Ureter (tissue), 1 donor: ENCODE results near the gene IRF4. TPM values are rescaled to one million over a fixed set of nuclear protein-coding genes. Genes with fewer than 3 reads are reported as not detected.
A peak's percentile ranks its signal among the peaks of the same experiment; 100 is the strongest.

ENCODE experiments used
- DNase-seq: peaks from one replicate; pipeline ENCODE4 v3.0.0-alpha.2; 2020; ENCODE audit warnings: low spot score
- total RNA-seq: library from RNA; stranded (reverse); gene quantifications from one replicate; pipeline ENCODE4 v1.2.4, GENCODE V29; 2023
- donor health status: DM: yes; HTN: yes; CAD: no.

Gene IRF4
- total RNA-seq, 1 donor from 2014 or later, result 12.1 TPM

DNA sequence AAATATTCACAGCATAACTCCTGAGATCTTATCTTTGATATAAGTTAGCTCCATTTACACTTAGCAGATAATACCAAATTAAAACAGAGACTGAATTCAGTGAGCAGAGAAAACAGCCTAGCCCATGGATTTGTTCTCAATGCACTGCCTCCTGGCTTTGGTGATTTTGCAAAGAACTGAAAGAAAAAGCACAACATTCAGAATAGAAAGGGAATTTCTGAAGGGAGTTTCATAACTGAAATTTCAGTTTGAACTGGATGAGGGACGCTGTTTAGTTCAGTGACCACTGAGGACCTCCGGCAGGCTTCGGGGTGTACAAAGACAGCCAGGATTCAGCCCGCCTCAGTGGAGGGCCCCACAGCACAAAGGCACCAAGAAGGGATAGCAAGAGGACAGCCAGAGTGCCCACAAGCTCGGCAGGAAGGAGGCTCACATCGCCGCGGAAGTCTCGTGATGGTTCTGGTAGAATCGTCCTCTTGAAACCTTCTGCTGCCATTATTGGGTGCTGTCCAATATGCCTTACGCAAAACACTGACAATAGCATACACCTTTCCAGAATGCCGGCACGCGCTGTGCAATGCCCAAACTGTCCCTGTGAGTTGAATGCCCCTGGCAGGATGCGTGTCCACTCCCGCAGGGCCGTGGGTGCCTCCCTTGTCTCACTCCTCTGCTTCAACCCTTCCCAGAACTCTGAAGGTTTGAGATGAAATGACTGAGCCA is 9.7 kb upstream of the IRF4 start:
- DNase-seq, result no peak

DNA sequence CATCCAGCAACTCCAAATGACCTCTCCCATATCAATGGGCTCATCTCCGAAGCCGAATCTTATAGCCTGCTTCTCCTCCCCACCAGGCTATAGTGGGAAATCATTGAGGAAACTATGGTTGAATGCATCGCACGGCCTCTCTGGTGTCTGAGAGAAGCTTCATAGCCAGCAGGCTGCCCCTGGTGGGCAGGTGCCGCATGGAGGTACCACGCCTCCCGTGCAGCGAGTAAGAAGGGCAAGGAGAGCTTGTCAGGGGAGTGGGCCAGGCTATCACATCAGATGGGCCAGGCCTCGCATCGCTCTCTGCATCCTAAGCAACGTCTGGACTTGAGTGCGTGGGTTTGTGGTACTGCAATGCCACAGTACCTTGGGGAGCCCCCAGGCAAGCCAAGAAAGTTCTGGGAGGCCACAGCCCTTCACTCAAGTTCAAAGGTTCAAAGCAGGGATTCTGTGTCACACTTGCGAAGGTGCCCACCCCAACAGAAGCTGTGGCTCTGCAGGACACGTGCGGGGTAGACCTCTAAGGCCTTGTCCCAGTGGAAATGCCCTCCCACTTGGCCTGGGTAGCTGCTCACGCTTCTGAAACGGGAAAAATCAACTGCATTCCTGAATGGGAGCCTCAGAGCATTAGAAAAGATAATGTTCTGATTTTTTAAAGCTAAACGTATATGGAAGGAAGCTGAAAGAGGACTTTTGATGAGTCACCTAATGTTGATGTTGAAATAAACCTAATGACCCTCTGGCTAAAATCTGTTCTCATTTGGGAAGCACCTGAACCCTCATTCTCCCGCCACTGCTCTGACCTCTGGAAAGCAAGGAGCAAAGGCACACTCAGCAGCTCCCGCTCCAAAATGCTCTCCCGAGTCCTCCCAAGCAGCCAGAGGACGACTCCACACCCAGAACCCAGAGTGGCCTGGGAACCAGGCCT is 8.4 kb upstream of the IRF4 start:
- no peak for DNase-seq

DNA sequence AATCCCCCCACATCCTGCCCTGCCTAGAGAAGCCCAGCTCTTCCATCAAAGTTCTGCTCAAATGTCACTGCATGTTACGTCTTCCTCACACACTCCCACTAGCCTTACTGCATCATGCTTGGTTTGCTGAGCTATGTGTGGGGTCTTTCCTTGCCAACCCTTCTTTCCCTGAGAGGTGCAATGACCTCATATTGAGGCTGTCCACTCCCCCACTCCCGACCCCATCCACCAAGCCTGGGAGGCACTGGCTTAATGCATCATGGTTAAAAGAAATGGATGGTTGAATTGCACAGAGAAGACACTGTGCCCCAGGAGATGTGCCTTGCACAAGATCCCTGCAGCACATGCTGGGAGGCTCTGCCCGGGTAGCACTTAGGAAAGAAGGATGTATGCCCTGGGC is 7.7 kb upstream of the IRF4 start:
- DNase-seq, result no peak

DNA sequence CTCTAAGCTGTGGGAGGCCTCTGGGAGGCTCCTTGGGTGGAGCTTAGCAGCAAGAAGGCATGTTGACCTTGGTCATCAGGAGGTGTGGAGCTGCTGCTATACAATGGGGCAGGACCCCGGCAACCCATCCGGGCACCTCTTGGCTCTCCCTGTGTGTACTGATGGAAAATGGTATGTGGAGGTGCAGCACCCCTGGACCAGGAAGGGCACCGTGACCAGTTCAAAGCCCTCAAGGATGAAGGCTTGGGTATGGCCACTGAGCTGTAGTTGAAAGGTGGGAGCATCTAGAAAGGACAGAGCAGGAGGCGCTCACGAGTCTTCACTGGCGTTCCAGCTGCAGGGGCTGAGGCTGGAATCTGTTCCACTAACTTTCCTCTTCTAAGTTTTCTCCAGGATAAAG is 6.7 kb upstream of the IRF4 start:
- DNase-seq, result no peak

DNA sequence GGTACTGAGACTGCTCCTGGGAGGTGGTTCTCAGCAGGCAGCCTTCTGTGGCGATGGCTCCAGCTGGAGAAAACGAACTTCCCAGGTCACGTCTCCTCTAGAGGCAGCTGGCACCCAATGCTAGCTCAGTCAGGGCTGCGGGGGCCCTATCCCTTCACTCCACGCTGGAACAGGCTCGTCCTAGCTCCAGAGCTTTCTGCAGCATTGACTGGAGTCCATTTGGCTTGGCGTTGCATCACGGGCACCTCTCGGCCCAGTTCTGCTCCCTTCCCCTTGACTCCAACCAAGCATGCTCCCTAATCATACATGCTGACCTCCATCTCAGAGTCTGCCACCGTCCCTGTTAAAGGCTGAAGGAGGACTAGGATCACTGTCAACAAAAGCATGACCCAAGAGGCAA is 5.9 kb upstream of the IRF4 start:
- DNase-seq, result no peak

DNA sequence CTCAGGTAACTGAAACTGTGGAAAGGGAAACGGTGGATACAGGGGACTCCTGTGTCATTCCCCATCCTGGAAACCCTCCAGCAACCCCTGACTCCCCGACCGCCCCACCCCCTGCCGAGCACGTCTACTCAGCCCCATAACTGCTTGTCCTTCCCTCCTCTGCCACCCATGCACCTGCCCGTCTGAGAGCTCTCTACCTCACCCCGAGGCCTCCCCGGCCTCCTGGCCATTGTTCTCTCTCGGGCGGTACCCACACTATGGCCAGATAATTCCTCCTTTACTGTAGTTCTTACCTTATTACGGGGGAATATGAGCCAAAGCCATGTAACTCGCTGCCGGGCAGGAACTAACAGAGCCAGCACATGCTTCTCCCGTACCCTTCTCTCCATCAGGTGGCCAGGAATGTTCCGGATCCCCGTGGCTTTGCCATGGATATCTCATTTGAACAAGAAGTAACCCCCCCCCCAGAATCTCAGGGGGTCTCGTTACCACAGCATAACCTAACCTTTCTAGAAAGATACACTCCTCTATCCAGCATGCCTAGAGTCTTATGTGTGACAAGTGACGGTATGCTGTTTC is 4.8 kb upstream of the IRF4 start:
- DNase-seq, result no peak

DNA sequence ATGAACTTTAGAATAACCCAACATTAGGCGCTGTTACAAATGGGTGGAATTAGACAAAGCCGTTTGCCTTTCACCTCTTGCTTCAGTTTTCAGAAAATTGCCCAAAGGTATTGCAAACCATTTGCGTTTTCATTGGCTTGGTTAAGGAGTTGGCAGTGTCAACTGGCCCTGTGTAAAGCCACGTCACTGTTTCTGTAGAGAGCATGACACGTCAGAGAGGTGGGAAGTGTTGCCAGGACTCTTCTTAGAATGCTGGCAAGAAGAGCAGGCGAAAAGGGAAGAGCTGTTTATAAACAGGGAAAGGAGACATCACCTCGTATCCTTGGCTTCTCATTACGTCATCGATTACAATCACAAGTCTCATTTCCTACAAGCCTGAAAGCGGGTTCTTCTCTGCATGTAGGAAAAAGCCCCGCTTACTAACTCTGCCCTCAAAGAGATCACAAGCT is 4.2 kb upstream of the IRF4 start:
- DNase-seq, result no peak

DNA sequence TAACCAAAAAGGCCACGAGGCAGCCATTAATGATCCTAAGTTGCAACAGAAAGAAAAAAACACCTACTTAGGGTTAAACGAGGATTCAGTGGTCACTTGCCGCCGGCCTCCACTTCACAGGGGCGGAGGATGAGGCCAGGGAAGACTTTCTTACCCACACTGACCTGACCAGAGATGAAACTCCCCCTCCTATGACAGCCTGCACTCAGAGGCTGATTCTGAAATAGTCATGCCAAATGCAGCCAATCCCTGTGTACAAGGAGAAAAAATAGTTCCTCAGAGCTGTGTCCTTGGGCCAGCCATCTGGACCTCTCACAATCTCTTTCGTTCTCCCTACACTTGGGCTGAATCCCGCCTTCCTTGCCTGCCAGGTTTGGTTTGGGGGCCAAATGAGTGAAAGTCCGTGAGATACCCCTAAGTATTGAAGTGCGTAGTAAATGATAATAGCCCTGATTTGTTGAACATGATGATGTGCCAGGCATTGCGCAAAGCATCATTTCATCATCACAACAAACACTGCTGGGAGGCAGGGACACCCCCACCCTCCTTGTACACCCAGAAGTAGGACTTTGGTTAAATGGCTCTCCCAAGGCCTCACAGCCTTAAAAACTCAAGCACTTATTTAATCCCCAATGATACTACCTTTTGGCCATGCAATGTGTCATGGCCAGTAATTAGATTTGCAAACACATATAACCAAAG is 3.2 kb upstream of the IRF4 start:
- no peak for DNase-seq

DNA sequence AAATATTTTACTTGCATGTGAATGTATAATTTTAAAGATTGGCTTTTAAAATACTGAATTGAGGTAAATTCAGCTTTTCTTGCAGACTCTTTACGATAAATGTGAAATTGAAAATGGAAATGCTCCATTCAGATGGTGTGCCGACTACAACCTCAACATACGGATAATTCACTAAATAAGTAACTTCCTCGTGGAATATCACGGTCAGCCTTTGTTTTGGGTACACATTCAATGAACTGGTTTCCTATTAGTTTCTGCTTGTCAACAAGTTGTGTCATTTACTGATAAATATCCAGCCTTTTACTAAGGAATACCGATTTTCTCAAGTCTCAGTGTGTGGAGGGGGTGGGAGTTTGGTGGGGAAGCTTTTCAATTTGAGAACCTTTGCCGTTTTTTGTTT is 2.4 kb upstream of the IRF4 start:
- no peak for DNase-seq

DNA sequence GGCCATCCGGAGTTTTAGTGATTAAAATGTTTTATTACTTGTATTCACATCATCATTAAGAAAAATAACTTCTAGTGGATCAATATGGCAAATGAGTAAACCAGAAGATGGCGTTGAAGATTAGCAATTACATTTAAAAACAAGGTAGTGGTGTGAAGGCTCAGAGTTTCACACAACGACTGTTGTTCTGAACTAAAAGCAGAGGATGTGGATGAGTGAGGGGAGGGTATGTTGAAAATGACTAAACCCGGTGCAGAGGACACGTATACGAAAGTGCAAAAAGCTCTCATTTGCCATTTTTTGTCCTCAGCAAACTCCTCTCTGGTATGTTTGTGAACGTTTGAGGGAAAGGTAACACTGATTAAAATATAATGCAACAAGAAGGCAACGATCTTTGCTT is 1.9 kb upstream of the IRF4 start:
- DNase-seq, result no peak

DNA sequence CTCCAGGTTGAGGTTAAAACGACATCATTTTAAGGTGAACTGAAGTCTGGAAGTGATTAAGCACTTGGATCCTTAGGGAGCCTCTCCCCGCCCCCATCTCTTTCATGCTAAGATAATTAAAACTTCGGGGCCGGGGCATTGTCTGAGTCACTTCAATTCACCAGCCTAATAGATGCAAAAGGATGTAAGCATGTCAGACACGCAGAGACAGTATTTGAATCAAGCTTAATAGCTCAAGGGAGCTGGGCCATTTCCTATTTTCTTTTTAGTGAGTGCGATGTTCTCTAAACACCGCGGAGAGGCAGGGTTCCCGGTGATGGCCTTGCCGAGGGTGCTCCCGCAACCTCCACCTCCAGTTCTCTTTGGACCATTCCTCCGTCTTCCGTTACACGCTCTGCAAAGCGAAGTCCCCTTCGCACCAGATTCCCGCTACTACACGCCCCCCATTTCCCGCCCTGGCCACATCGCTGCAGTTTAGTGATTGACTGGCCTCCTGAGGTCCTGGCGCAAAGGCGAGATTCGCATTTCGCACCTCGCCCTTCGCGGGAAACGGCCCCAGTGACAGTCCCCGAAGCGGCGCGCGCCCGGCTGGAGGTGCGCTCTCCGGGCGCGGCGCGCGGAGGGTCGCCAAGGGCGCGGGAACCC is 516 bp upstream of the IRF4 start:
- peak; percentile 43 for DNase-seq

DNA sequence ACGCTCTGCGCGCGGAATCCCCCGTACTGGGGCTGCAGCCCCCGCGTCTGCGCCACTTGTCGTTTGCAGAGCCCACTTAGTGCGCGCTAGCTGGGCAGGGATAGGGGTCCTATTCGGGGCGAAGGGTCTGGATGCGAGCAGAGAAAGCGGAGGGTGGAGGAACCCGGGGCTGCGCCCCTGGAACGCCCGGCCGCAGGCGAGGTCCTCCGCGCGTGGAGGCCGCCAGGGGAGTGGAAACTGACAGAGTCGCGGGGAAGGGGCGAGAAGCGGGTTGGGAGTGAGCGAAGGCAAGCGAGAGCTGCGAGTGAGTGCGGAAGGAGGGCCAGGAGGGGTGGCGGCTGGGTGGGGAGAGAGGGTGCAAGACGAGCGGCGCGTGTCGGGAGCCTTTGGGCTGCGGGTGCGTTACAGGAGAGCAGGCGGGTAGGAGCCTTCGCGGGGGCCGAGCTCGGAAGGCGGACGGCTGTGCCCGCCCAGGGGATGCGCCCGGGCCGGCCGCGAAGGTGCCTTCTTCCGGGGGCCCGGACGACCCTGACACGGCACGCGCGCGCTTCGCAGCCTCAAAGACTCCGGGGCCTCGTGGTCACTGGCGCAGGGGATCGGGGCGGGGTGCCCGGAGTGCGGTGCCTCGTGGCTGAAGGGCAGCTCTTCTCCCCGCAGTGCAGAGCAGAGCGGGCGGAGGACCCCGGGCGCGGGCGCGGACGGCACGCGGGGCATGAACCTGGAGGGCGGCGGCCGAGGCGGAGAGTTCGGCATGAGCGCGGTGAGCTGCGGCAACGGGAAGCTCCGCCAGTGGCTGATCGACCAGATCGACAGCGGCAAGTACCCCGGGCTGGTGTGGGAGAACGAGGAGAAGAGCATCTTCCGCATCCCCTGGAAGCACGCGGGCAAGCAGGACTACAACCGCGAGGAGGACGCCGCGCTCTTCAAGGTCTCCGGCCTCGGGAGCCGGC is 1.2 kb downstream of the IRF4 start:
- peak; percentile 41 for DNase-seq

DNA sequence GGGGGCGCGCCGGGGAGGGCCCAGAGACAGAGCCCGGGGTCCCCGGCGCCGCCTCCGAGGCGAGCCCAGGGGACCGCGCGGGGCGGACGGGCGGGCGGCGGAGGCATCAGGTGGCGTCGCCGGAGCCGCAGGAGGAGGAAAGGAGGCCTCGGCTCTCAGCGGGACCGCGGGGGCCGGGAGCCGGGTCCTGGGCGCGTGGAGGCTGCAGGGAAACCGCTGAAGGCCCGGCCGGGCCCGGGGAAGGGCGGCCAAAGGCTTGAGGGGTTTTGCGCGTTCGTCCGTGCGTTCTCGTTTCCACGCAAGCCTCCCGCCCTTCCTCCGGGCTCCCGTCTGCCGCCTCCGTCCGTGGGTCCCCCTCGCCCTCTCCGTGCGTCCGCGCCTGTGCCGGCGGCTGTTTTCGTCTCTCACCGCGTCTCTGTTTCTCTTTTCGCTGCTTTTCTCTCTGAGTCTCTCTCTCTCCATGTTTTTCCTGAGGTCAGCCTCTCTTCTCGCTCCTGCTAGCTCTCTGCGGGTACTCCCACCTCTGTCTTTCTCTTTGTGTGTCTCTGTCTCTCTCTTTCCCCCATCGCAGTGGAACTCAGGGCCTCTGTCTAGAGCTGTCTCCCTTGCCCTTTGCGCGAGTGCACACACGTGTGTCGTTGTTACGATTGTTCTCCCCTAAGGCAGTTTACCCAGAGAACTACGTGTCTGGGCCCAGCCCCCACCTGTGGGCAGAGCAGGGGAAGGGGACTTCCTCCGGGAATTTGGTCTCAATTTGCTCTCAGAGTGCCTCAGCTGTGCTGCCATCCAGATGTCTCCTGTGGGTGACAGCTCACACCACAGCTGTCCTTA is 2.1 kb downstream of the IRF4 start:
- peak; percentile 35 for DNase-seq

DNA sequence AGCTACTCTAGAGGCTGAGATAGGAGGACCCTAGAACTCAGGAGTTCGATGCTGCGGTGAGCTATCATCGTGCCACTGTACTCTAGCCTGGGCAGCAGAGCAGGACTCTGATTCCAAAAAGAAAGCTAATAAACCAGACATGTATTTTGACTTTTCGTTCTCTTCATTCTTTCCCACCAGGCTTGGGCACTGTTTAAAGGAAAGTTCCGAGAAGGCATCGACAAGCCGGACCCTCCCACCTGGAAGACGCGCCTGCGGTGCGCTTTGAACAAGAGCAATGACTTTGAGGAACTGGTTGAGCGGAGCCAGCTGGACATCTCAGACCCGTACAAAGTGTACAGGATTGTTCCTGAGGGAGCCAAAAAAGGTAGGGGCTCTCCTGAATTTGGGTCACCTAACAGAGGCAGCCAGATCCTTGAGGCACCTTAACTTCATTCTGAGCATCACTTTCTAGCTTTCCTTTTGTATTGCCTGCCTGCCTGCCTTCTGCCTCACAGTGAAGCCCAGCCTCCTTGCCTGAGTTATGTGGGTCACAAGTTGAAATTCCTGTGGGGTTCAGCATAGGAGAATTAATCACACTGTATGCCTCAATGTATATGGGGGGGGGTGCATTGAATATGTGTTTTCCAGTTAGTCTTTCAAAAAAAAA is 3.2 kb downstream of the IRF4 start:
- peak; percentile 39 for DNase-seq

DNA sequence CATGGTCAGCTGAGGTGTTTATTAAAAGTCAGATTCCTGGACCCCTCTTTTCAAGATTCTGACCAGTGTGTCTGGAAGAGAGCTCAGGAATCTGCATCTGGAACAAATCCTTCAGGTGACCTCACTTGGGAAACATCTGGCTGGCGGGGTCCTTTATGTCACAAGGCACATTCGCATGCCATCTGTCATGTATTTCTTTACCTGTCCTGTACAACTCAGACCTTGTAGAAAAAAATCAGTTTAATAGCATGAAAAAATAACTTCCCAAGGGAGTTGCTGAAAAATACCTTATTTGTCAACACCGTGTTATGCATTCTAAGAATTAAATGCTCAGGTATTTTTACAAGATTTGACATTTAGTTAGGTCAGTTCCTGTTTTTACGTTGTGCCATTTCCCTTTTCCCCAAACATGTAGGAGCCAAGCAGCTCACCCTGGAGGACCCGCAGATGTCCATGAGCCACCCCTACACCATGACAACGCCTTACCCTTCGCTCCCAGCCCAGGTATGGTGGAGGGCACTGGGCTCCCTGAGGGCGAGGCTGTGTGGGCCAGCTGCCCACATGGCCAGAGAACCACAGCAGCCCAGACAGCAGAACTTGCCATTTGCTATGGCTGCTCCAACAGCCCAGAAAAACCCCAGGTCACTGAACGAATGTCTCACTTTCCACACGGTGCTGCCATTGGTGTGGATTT is 4.0 kb downstream of the IRF4 start:
- DNase-seq, result no peak

DNA sequence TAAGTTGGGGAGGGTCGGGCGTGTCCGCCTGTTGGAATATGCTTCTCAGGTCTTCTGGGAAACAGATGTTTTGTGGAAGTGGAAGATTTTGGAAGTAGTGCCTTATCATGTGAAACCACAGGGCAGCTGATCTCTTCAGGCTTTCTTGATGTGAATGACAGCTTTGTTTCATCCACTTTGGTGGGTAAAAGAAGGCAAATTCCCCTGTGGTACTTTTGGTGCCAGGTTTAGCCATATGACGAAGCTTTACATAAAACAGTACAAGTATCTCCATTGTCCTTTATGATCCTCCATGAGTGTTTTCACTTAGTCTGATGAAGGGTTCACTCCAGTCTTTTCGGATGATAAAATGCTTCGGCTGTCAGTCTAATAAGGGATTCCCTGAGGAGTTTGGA is 4.6 kb downstream of the IRF4 start:
- no peak for DNase-seq

DNA sequence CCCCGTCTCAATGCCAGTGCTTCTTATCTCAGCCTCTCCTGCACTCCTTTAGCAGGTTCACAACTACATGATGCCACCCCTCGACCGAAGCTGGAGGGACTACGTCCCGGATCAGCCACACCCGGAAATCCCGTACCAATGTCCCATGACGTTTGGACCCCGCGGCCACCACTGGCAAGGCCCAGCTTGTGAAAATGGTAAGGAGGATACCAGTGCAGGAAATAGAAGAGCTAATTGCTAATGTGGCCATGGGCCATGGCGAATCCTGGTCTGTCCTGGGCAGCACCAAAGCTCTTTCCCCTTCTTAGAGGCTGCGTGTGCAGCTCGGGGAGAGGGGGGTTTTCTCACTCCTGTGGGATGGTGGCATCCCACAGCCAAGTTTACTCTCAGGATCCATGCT is 5.5 kb downstream of the IRF4 start:
- no peak for DNase-seq

DNA sequence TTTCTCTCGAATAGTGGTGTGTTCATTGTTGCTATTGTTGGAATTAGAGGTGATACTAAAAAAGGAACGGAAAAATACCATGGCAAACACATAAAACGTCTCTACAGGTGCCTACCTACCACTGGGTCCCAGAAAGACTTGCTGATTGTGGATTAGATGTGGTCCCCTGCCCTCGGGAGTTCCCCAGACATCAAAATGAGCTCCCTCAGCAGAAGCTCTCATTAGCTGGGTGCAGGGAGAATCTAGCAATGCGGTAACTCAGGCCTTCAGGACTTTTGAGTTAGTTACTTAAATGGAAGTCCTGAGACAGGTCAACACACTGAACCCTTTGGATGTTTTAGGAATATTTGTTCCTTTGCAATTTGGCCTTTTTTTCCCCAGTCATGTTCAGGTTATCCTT is 6.1 kb downstream of the IRF4 start:
- DNase-seq, result no peak
